ENCODE results near the gene DNAJC1.

DNA sequence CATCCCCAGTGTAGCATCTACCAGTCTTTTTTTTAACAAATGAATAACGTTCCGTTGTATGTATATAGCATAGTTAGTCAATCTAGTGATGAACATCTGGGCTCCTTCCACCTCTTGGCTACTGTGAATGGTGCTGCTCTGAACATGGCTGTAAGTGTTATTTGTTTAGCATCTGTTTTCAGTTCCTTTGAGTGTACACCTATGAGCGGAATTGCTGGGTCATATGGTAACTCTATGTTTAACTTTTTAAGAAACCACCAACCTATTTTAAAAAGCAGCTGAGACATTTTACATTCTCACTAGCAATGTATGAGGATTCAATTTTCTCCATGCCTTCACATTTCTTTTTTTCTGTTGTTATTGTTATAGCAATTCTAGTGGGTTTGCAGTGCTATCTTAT lies 178.2 kb downstream of the DNAJC1 start:
- TF ChIP-seq CTCF (IDR thresholded peaks at IDR 0.05) (no peak), POLR2AphosphoS5 (IDR thresholded peaks at IDR 0.05; ENCODE audit: low read depth, low read length) (no peak)
- TF ChIP-seq, protein P1, sequence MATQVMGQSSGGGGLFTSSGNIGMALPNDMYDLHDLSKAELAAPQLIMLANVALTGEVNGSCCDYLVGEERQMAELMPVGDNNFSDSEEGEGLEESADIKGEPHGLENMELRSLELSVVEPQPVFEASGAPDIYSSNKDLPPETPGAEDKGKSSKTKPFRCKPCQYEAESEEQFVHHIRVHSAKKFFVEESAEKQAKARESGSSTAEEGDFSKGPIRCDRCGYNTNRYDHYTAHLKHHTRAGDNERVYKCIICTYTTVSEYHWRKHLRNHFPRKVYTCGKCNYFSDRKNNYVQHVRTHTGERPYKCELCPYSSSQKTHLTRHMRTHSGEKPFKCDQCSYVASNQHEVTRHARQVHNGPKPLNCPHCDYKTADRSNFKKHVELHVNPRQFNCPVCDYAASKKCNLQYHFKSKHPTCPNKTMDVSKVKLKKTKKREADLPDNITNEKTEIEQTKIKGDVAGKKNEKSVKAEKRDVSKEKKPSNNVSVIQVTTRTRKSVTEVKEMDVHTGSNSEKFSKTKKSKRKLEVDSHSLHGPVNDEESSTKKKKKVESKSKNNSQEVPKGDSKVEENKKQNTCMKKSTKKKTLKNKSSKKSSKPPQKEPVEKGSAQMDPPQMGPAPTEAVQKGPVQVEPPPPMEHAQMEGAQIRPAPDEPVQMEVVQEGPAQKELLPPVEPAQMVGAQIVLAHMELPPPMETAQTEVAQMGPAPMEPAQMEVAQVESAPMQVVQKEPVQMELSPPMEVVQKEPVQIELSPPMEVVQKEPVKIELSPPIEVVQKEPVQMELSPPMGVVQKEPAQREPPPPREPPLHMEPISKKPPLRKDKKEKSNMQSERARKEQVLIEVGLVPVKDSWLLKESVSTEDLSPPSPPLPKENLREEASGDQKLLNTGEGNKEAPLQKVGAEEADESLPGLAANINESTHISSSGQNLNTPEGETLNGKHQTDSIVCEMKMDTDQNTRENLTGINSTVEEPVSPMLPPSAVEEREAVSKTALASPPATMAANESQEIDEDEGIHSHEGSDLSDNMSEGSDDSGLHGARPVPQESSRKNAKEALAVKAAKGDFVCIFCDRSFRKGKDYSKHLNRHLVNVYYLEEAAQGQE (IDR thresholded peaks at IDR 0.05; ENCODE audit: insufficient read depth in 1 of 2, low read depth in 2 of 2, low read length in 1 of 2), result no peak

Data from Panc1 (cell line).